HUDEP-2 (cell line): ENCODE results near the gene LACTB.

ENCODE experiments used
- DNase-seq, 76 experiments: peaks; one replicate each; lab custom pipeline; 2025; ENCODE audit not compliant: unreplicated experiment in 76 of 76; lab: John Stamatoyannopoulos, UW

Gene LACTB

GRCh38 chr15:63166219-63166618 is 44.6 kb downstream of the LACTB start:
- peak in 7 of 76 experiments; percentile 2 to 35 (median 17) for DNase-seq

- no peak for DNase-seq
These were observed 48.1 kb downstream of the LACTB start for GRCh38 chr15:63169788-63170187.

GRCh38 chr15:63172376-63172775 is 50.7 kb downstream of the LACTB start:
- DNase-seq: no peak

- DNase-seq: no peak
These were observed 51.3 kb downstream of the LACTB start for GRCh38 chr15:63172851-63173451.

GRCh38 chr15:63176302-63176701 is 54.6 kb downstream of the LACTB start:
- DNase-seq: no peak

- no peak for DNase-seq
These were observed 56.4 kb downstream of the LACTB start for GRCh38 chr15:63178034-63178433.

- no peak for DNase-seq
These were observed 59.1 kb downstream of the LACTB start for GRCh38 chr15:63180746-63181145.

- no peak for DNase-seq
These were observed 60.0 kb downstream of the LACTB start for GRCh38 chr15:63181648-63182047.

GRCh38 chr15:63185206-63185605 is 63.5 kb downstream of the LACTB start:
- DNase-seq: no peak

- DNase-seq: no peak
These were observed 64.4 kb downstream of the LACTB start for GRCh38 chr15:63186065-63186464.

GRCh38 chr15:63187589-63188226 is 66.0 kb downstream of the LACTB start:
- DNase-seq: no peak

- DNase-seq: no peak
These were observed 66.7 kb downstream of the LACTB start for GRCh38 chr15:63188247-63188925.

- DNase-seq: peak; percentile 41 to 98 (median 94)
These were observed 67.5 kb downstream of the LACTB start, which contains the start of gene RAB8B for GRCh38 chr15:63188926-63189871. TSS of gene RAB8B (plus strand) at chr15:63189606. CDS start at chr15:63189625, 19 bp downstream.

- DNase-seq: peak in 2 of 76 experiments; percentile 5 to 21
These were observed 68.5 kb downstream of the LACTB start for GRCh38 chr15:63189941-63190768.

GRCh38 chr15:63190769-63191649 is 69.3 kb downstream of the LACTB start:
- DNase-seq: no peak
